ENCODE measurements around the gene TXNRD3.

DNA sequence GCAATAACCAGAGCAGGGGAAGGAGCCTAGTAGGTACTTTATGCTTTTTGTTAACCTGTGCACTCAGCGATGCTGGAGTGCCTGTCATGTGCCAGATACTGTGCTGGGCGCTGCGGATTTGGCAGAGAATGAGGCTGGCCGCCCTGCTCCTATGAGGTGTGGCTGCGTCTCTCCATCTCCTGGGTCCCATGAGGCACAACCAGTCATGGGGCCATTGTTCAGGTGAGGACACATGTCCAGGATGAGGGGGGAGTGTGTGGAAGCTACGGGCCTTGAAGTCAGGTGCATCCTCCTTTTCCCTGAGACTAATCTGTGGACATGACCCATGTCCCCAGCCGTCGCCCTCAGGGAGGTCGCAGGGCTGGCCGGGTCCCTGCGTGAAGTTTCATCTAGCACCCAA, 963 bp upstream of the TXNRD3 start:
- TF ChIP-seq EZH2phosphoT487 (IDR thresholded peaks at IDR 0.05; ENCODE audit: insufficient read depth, low read depth), result no peak
- no peak for TF ChIP-seq EZH2 (IDR thresholded peaks at IDR 0.05; ENCODE audit: insufficient read depth, poor library complexity, severe bottlenecking)
